Loucy (cell line): ENCODE measurements around the gene PIWIL1.

Experiments
- H2AFZ ChIP-seq: fragments of 200-600 bp; sonication (generic); 2 replicates; pipeline ENCODE4 v1.6.0; 2016; ENCODE audit warnings: antibody characterized with exemption, mild to moderate bottlenecking, low read length, moderate library complexity
- H3F3A ChIP-seq: fragments of 200-600 bp; 2 replicates; pipeline ENCODE4 v1.6.0; 2016; ENCODE audit warnings: antibody characterized with exemption, low read depth, mild to moderate bottlenecking
- H3K27me3 ChIP-seq: fragments of 200-600 bp; sonication (generic); 2 replicates; pipeline ENCODE4 v1.6.1; 2014; ENCODE audit warnings: low read length, mild to moderate bottlenecking; ENCODE audit not compliant: insufficient read depth, poor library complexity, severe bottlenecking
- H3K36me3 ChIP-seq: fragments of 200-600 bp; sonication (generic); 2 replicates; pipeline ENCODE4 v1.6.1; 2016; ENCODE audit warnings: low read length; ENCODE audit not compliant: insufficient read depth
- H3K4me1 ChIP-seq: fragments of 200-600 bp; sonication (generic); 2 replicates; pipeline ENCODE4 v1.5.1; 2014; ENCODE audit warnings: low read length, mild to moderate bottlenecking; ENCODE audit not compliant: insufficient read depth, poor library complexity, severe bottlenecking
- H3K4me2 ChIP-seq: fragments of 200-600 bp; sonication (generic); 2 replicates; pipeline ENCODE4 v1.6.0; 2014; ENCODE audit warnings: antibody characterized with exemption, low read length, low read depth, mild to moderate bottlenecking; ENCODE audit not compliant: poor library complexity, severe bottlenecking
- H3K4me3 ChIP-seq: fragments of 200-600 bp; sonication (generic); 2 replicates; pipeline ENCODE4 v1.5.1; 2014; ENCODE audit warnings: low read length, mild to moderate bottlenecking, mixed read lengths; ENCODE audit not compliant: poor library complexity, severe bottlenecking
- H3K79me2 ChIP-seq: fragments of 200-600 bp; sonication (generic); 2 replicates; pipeline ENCODE4 v1.6.1; 2014; ENCODE audit warnings: low read length; ENCODE audit not compliant: insufficient read depth
- H3K9ac ChIP-seq: fragments of 200-600 bp; sonication (generic); 2 replicates; pipeline ENCODE4 v1.6.0; 2014; ENCODE audit warnings: mild to moderate bottlenecking, low read depth, low read length, moderate library complexity; ENCODE audit not compliant: poor library complexity, severe bottlenecking
- H3K9me2 ChIP-seq: fragments of 200-600 bp; sonication (generic); replicated peaks from 2 replicates; pipeline ENCODE4 v1.6.1; 2016; ENCODE audit warnings: low read depth, low read length, mixed read lengths
- H3K9me3 ChIP-seq: fragments of 200-600 bp; sonication (generic); 2 replicates; pipeline ENCODE4 v1.6.1; 2014; ENCODE audit warnings: mild to moderate bottlenecking, antibody characterized with exemption, low read length, low read depth; ENCODE audit not compliant: insufficient read depth
- H4K20me1 ChIP-seq: fragments of 200-600 bp; sonication (generic); 2 replicates; pipeline ENCODE4 v1.6.0; 2014; ENCODE audit warnings: antibody characterized with exemption, low read length, mild to moderate bottlenecking; ENCODE audit not compliant: insufficient read depth, poor library complexity, severe bottlenecking
- CTCF ChIP-seq: fragments of 200-600 bp; sonication (generic); conservative IDR thresholded peaks from 2 replicates; pipeline ENCODE4 v1.5.1; 2014; ENCODE audit warnings: mild to moderate bottlenecking, antibody characterized with exemption, low read length
- EZH2phosphoT487 ChIP-seq: fragments of 200-600 bp; IDR thresholded peaks from 2 replicates; pipeline ENCODE4 v1.6.1; 2018; ENCODE audit warnings: antibody characterized with exemption, mild to moderate bottlenecking, moderate library complexity, borderline replicate concordance

PIWIL1 gene

DNA sequence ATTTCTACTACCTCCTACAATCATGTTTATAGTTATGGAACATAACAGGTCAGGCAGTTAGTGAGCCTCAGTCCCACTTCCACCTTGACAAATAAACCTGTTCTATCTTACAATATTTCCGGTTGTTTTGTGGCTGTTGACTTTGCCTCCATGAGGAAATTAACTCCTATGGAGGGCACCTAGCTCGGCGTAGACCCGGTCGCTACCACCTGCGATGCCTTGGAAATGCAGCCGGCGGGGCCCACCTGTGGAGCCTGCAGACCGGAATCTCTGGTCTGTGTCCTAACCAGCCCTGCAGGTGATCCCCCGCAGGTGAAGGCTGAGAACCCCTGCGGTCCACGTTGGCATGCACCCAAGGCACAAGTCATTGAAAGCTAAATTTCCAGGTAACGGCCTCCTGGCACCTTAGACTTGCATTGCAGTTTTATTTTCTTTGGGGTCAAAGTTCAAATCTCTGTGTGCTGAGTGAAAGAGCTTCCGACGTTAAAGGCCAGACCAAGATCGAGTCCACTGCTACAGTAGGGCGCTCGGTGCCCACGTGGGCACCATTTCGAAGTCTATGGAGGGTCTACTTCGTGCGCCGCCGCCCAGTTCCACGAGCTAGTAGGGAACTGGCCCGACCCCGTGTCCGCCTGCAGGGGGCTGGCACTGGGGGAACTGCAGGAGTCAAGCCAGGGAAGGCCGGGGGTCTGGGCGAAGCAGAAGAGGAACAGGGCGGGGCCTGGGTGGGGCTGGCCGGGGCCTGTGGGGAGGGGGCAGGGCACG is 782 bp upstream of the PIWIL1 start:
- no peaks in the 10 kb centered on the region for H3K27me3 ChIP-seq
- H3K9me2 ChIP-seq: no peaks in the 10 kb centered on the region
- H3F3A ChIP-seq: no peaks in the 10 kb centered on the region
- H3K79me2 ChIP-seq: no peaks in the 10 kb centered on the region
- H3K9ac ChIP-seq: no peak overlapping the region
- H3K4me1 ChIP-seq: no peaks in the 10 kb centered on the region
- no peaks in the 10 kb centered on the region for H3K9me3 ChIP-seq
- no peak for TF ChIP-seq CTCF
- TF ChIP-seq EZH2phosphoT487: no peak
- no peak overlapping the region for H2AFZ ChIP-seq
- no peak overlapping the region for H3K4me3 ChIP-seq
- no peaks in the 10 kb centered on the region for H4K20me1 ChIP-seq
- H3K36me3 ChIP-seq: no peaks in the 10 kb centered on the region
- H3K4me2 ChIP-seq: no peak overlapping the region

GRCh38 chr12:130338794-130339601 is 1.3 kb downstream of the PIWIL1 start:
- TF ChIP-seq EZH2phosphoT487: no peak
- TF ChIP-seq CTCF: no peak
- no peaks in the 10 kb centered on the region for H3K79me2 ChIP-seq
- H3K9ac ChIP-seq: no peak overlapping the region
- no peak overlapping the region for H3K4me2 ChIP-seq
- H3F3A ChIP-seq: no peaks in the 10 kb centered on the region
- no peak overlapping the region for H3K4me3 ChIP-seq
- no peaks in the 10 kb centered on the region for H3K27me3 ChIP-seq
- no peaks in the 10 kb centered on the region for H3K4me1 ChIP-seq
- H4K20me1 ChIP-seq: no peaks in the 10 kb centered on the region
- H3K36me3 ChIP-seq: no peaks in the 10 kb centered on the region
- no peaks in the 10 kb centered on the region for H3K9me2 ChIP-seq
- no peaks in the 10 kb centered on the region for H3K9me3 ChIP-seq
- H2AFZ ChIP-seq: no peak overlapping the region

- H3K9me3 ChIP-seq: no peaks in the 10 kb centered on the region
- no peak for TF ChIP-seq EZH2phosphoT487
- H4K20me1 ChIP-seq: no peaks in the 10 kb centered on the region
- H3K4me2 ChIP-seq: no peak overlapping the region
- no peaks in the 10 kb centered on the region for H3K4me1 ChIP-seq
- H3K4me3 ChIP-seq: no peak overlapping the region
- H3K36me3 ChIP-seq: no peaks in the 10 kb centered on the region
- no peaks in the 10 kb centered on the region for H3K9me2 ChIP-seq
- H3K27me3 ChIP-seq: no peaks in the 10 kb centered on the region
- no peak overlapping the region for H2AFZ ChIP-seq
- H3K9ac ChIP-seq: no peak overlapping the region
- no peaks in the 10 kb centered on the region for H3K79me2 ChIP-seq
- H3F3A ChIP-seq: no peaks in the 10 kb centered on the region
Observed at GRCh38 chr12:130339951-130340350, 2.3 kb downstream of the PIWIL1 start.
